ENCODE data around the gene ZNF217.
"Not testable (repeated sequence)": the region's sequence is repeated elsewhere in the genome, so short reads cannot be mapped to it uniquely, and the experiment has no call there.

DNA sequence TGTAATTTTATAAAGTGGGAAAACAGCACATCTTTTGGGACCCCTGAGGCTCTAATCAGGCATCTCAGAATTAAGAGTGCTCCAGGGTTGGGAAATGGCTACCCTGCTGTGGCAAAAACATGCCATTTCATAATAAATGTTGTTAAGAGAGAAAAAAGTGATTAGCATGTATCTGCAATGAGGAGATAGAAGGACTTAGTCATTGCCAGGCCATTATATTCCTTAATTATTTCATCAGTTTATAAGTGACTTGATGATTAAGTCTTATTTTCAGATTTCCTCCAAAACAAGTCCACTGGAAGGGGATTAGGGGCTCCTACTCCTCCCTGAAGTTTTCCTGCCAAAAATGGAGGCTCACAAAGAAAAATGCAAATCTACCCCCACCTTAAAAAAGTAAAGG lies 3.0 kb downstream of the ZNF217 start:
- TF ChIP-seq, protein P1, sequence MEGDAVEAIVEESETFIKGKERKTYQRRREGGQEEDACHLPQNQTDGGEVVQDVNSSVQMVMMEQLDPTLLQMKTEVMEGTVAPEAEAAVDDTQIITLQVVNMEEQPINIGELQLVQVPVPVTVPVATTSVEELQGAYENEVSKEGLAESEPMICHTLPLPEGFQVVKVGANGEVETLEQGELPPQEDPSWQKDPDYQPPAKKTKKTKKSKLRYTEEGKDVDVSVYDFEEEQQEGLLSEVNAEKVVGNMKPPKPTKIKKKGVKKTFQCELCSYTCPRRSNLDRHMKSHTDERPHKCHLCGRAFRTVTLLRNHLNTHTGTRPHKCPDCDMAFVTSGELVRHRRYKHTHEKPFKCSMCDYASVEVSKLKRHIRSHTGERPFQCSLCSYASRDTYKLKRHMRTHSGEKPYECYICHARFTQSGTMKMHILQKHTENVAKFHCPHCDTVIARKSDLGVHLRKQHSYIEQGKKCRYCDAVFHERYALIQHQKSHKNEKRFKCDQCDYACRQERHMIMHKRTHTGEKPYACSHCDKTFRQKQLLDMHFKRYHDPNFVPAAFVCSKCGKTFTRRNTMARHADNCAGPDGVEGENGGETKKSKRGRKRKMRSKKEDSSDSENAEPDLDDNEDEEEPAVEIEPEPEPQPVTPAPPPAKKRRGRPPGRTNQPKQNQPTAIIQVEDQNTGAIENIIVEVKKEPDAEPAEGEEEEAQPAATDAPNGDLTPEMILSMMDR (IDR thresholded peaks at IDR 0.05) = not testable (repeated sequence)
- TF ChIP-seq POLR2A (IDR thresholded peaks at IDR 0.05) = not testable (repeated sequence)

All from right lobe of liver (tissue), 4 donors.